ENCODE results near the gene TXK.

Gene TXK

DNA sequence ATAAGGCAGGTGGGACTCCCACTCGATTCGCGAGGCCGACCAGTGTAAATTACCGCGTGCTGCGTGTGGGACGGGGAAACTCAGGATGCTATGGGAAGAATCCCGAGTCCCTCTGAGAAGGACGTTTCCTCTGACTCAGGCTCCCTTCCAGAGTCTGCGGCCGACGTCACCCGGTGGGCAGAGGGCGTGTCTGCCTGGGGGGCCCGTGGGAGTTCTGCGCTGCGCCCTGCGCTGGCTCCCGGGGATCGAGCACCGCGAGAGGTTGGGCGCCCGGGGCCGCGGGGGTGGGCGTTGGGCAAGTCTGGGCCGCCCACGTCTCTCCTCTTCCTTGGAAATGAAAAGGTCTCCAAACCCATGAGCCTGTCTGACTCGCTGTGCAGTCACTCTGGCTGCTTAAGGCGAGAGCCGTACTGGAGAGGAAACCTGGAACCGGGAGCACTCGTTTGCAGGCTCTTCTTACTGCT is 116.9 kb downstream of the TXK start:
- TF ChIP-seq POLR2AphosphoS5 (IDR thresholded peaks at IDR 0.05; ENCODE audit: low read depth, low read length) (no peak), TAF1 (IDR thresholded peaks at IDR 0.05; ENCODE audit: borderline replicate concordance, insufficient read depth, low read length) (no peak), FOXP2 (optimal IDR thresholded peaks at IDR 0.05; ENCODE audit: borderline replicate concordance, extremely low read depth, extremely low read length, insufficient read depth) (no peak), SIN3A (IDR thresholded peaks at IDR 0.05; ENCODE audit: borderline replicate concordance, insufficient read depth, low read length) (no peak)
- TF ChIP-seq, protein P1, sequence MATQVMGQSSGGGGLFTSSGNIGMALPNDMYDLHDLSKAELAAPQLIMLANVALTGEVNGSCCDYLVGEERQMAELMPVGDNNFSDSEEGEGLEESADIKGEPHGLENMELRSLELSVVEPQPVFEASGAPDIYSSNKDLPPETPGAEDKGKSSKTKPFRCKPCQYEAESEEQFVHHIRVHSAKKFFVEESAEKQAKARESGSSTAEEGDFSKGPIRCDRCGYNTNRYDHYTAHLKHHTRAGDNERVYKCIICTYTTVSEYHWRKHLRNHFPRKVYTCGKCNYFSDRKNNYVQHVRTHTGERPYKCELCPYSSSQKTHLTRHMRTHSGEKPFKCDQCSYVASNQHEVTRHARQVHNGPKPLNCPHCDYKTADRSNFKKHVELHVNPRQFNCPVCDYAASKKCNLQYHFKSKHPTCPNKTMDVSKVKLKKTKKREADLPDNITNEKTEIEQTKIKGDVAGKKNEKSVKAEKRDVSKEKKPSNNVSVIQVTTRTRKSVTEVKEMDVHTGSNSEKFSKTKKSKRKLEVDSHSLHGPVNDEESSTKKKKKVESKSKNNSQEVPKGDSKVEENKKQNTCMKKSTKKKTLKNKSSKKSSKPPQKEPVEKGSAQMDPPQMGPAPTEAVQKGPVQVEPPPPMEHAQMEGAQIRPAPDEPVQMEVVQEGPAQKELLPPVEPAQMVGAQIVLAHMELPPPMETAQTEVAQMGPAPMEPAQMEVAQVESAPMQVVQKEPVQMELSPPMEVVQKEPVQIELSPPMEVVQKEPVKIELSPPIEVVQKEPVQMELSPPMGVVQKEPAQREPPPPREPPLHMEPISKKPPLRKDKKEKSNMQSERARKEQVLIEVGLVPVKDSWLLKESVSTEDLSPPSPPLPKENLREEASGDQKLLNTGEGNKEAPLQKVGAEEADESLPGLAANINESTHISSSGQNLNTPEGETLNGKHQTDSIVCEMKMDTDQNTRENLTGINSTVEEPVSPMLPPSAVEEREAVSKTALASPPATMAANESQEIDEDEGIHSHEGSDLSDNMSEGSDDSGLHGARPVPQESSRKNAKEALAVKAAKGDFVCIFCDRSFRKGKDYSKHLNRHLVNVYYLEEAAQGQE (IDR thresholded peaks at IDR 0.05; ENCODE audit: insufficient read depth in 1 of 2, low read depth in 2 of 2, low read length in 2 of 2), result no peak

Measured in PFSK-1 (cell line).